ENCODE results near the gene GALNT10.

DNA sequence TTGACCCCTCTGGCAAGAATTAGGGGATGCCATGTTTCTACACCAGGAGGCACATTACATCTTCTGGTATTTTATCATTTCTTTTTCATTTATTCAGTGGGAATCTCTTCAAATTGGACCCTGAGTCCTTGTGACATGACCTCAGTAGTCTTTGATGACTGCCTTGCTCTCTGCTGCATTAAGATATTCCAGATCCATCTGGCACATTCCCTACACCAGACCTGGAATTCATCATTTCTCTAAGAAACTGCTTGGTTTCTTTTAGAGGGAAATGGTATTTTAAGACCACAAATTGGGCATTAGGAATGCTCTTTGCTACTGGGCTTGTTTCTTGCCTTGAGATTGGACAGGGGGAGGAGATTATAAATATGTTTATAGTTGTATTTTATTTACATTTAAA lies 61.0 kb downstream of the GALNT10 start:
- TF ChIP-seq EP300 (IDR thresholded peaks at IDR 0.05), result no peak
- TF ChIP-seq CTCF (IDR thresholded peaks at IDR 0.05), result no peak
- TF ChIP-seq MAX (IDR thresholded peaks at IDR 0.05), result no peak
- TF ChIP-seq POLR2A (IDR thresholded peaks at IDR 0.05; ENCODE audit: low read length), result no peak
- TF ChIP-seq CHD2 (IDR thresholded peaks at IDR 0.05; ENCODE audit: low read length, partially characterized antibody), result no peak
- no peak for TF ChIP-seq MAFK (IDR thresholded peaks at IDR 0.05; ENCODE audit: partially characterized antibody)
- no peak for TF ChIP-seq ZNF302 (CRISPR knock-in tag; IDR thresholded peaks at IDR 0.05)
- no peak for TF ChIP-seq REST (IDR thresholded peaks at IDR 0.05)
- TF ChIP-seq SMC3 (IDR thresholded peaks at IDR 0.05), result no peak
